ENCODE data around the gene PLSCR2. TPM values are rescaled to one million over a fixed set of nuclear protein-coding genes. Genes with fewer than 3 reads are reported as not detected.
"Not testable (repeated sequence)": the region's sequence is repeated elsewhere in the genome, so short reads cannot be mapped to it uniquely, and the experiment has no call there.

PLSCR2 gene
- total RNA-seq, 1 donor from 2014 or later: 0.31 TPM

- no peak for DNase-seq (ENCODE audit: low spot score in 2 of 2, unreplicated experiment in 2 of 2)
- Mint-ChIP-seq H3K4me3 (no peak overlapping the region), H3K36me3 (no peaks in the 10 kb centered on the region), H3K9me3 (no peaks in the 10 kb centered on the region), H3K27ac (no peak overlapping the region), H3K27me3 (ENCODE audit: low read depth) (no peaks in the 10 kb centered on the region), H3K4me1 (peaks cover 6% of the 10 kb centered on the region)
- no peak for TF ChIP-seq CTCF (IDR thresholded peaks at IDR 0.05; ENCODE audit: unreplicated experiment)
Observed at GRCh38 chr3:146501752-146502151, 32.4 kb upstream of the PLSCR2 start.

DNA sequence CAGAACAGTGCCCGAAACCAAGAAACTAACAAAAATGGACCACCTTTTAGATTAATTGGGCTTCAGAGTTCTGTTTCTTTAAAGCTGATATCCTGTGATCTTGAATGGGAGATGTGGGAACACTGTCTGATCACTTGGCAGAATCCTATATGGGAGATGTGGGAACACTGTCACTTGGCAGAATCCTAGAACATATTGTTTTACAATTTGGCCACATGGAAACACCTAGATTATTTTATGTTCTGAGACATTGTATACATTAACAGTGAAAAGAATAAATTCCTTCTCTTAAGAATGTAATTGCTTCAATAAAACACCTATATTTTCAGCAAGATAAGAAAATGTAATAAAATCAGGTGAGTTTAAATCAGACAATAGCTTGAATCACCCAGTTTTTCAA, 30.3 kb upstream of the PLSCR2 start:
- Mint-ChIP-seq H3K4me3 (no peak overlapping the region), H3K36me3 (no peaks in the 10 kb centered on the region), H3K27ac (no peak overlapping the region), H3K27me3 (ENCODE audit: low read depth) (no peaks in the 10 kb centered on the region), H3K4me1 (peaks cover 6% of the 10 kb centered on the region), H3K9me3 (peaks cover 2% of the 10 kb centered on the region)
- TF ChIP-seq CTCF (IDR thresholded peaks at IDR 0.05; ENCODE audit: unreplicated experiment): no peak
- DNase-seq (ENCODE audit: low spot score in 2 of 2, unreplicated experiment in 2 of 2): no peak

- H3K4me3 Mint-ChIP-seq: no peak overlapping the region
- peaks cover 5% of the 10 kb centered on the region for H3K9me3 Mint-ChIP-seq
- no peak overlapping the region for H3K27ac Mint-ChIP-seq
- DNase-seq (ENCODE audit: low spot score in 2 of 2, unreplicated experiment in 2 of 2): no peak
- H3K27me3 Mint-ChIP-seq (ENCODE audit: low read depth): no peaks in the 10 kb centered on the region
- no peak for TF ChIP-seq CTCF (IDR thresholded peaks at IDR 0.05; ENCODE audit: unreplicated experiment)
- no peaks in the 10 kb centered on the region for H3K36me3 Mint-ChIP-seq
- H3K4me1 Mint-ChIP-seq: peaks cover 4% of the 10 kb centered on the region
Observed at GRCh38 chr3:146498002-146498736, 28.8 kb upstream of the PLSCR2 start.

DNA sequence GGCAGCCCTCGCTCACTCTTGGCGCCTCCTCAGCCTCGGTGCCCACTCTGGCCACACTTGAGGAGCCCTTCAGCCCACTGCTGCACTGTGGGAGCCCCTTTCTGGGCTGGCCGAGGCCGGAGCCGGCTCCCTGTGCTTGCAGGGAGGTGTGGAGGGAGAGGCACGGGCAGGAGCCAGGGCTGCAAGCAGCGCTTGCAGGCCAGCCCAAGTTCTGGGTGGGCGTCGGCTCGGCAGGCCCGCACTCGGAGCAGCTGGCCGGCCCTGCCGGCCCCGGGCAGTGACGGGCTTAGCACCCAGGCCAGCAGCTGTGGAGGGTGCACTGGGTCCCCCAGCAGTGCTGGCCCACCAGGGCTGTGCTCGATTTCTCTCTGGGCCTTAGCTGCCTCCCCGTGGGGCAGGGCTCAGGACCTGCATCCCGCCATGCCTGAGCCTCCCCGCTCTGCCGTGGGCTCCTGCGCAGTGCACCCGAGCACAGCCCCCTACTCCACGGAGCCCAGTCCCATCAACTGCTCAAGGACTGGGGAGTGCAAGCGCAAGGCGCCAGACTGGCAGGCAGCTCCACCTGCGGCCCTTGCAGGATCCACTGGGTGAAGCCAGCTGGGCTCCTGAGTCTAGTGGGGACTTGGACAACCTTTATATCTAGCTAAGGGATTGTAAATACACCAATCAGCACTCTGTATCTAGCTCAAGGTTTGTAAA, 27.9 kb upstream of the PLSCR2 start:
- not testable (repeated sequence) for H3K4me1 Mint-ChIP-seq

DNA sequence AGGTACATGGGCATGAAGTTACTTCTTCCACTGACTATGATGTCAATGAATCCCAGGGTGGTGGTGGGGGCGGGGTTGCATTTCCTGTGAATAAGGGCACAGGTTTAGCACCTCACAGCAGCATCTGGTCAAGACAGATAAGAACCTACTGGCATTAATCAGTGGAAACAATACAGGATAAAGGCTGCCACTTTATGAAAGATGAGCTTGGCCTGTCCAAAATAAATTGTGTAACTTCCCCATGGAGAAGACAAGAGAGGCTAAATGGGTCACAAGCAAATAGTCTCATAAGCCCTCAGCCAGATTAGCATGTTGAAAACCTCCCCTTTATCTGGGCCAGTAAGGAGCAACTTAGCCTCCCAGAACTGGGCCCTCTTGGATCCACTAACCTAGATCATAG, 27.4 kb upstream of the PLSCR2 start:
- no peaks in the 10 kb centered on the region for H3K36me3 Mint-ChIP-seq
- no peak for DNase-seq (ENCODE audit: low spot score in 2 of 2, unreplicated experiment in 2 of 2)
- no peaks in the 10 kb centered on the region for H3K27me3 Mint-ChIP-seq (ENCODE audit: low read depth)
- H3K27ac Mint-ChIP-seq: no peak overlapping the region
- TF ChIP-seq CTCF (IDR thresholded peaks at IDR 0.05; ENCODE audit: unreplicated experiment): no peak
- no peak overlapping the region for H3K4me3 Mint-ChIP-seq
- peaks cover 3% of the 10 kb centered on the region for H3K4me1 Mint-ChIP-seq
- H3K9me3 Mint-ChIP-seq: peaks cover 18% of the 10 kb centered on the region

More for the DNA sequence above, 27.9 kb upstream of the PLSCR2 start:
- H3K27ac Mint-ChIP-seq; H3K36me3 Mint-ChIP-seq; H3K4me3 Mint-ChIP-seq; DNase-seq (ENCODE audit: low spot score in 2 of 2, unreplicated experiment in 2 of 2); H3K27me3 Mint-ChIP-seq (ENCODE audit: low read depth): not testable (repeated sequence)
- H3K9me3 Mint-ChIP-seq: peaks cover 14% of the 10 kb centered on the region

DNA sequence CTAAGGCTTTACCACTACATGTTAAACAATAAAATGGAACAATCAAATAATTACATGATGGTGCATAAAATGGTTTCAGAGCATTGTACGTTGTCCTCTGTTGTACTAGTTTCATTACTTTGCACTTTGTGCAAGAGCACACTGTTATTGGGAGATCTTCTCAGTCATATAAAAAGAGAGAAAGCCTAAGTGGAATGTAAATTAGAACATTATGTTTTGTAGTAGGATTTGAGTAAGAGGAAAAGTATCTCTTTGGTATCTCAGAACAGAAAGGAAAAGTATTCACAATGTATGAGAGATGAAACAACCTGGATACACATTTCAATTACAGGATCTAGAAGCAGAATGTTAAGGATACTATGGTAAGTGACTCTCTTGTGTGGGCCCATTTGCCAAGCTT, 26.9 kb upstream of the PLSCR2 start:
- Mint-ChIP-seq H3K4me1 (peaks cover 3% of the 10 kb centered on the region), H3K27ac (no peak overlapping the region), H3K36me3 (no peaks in the 10 kb centered on the region), H3K9me3 (peaks cover 18% of the 10 kb centered on the region), H3K27me3 (ENCODE audit: low read depth) (no peaks in the 10 kb centered on the region), H3K4me3 (no peak overlapping the region)
- no peak for TF ChIP-seq CTCF (IDR thresholded peaks at IDR 0.05; ENCODE audit: unreplicated experiment)
- no peak for DNase-seq (ENCODE audit: low spot score in 2 of 2, unreplicated experiment in 2 of 2)

All from mesothelial cell of epicardium (in vitro differentiated cells).